SKM-1 (cell line): ENCODE measurements around the gene ERP44.
"Not testable (repeated sequence)": the region's sequence is repeated elsewhere in the genome, so short reads cannot be mapped to it uniquely, and the experiment has no call there.

Experiments
- DNase-seq: peaks from one replicate; lab custom pipeline; 2025; ENCODE audit not compliant: unreplicated experiment; lab: John Stamatoyannopoulos, UW

Gene ERP44

GRCh38 chr9:100101608-100102007 is 2.8 kb upstream of the ERP44 start:
- DNase-seq: no peak

- no peak for DNase-seq
Observed at GRCh38 chr9:100100146-100100667, 1.4 kb upstream of the ERP44 start.

GRCh38 chr9:100099722-100100042 is 882 bp upstream of the ERP44 start:
- DNase-seq: no peak

- DNase-seq: no peak
Observed at GRCh38 chr9:100098046-100098886, 534 bp downstream of the ERP44 start.

- DNase-seq: no peak
Observed at GRCh38 chr9:100096378-100096916, 2.4 kb downstream of the ERP44 start.

GRCh38 chr9:100094411-100094810 is 4.4 kb downstream of the ERP44 start:
- not testable (repeated sequence) for DNase-seq

GRCh38 chr9:100092066-100092465 is 6.7 kb downstream of the ERP44 start:
- no peak for DNase-seq

- no peak for DNase-seq
Observed at GRCh38 chr9:100091650-100092049, 7.2 kb downstream of the ERP44 start.

- DNase-seq: no peak
Observed at GRCh38 chr9:100090880-100091279, 7.9 kb downstream of the ERP44 start.

- no peak for DNase-seq
Observed at GRCh38 chr9:100088202-100088601, 10.6 kb downstream of the ERP44 start.

GRCh38 chr9:100087218-100087617 is 11.6 kb downstream of the ERP44 start:
- no peak for DNase-seq

GRCh38 chr9:100086097-100086635 is 12.6 kb downstream of the ERP44 start:
- DNase-seq: no peak

GRCh38 chr9:100084734-100085133 is 14.1 kb downstream of the ERP44 start:
- no peak for DNase-seq

GRCh38 chr9:100084128-100084453 is 14.7 kb downstream of the ERP44 start:
- no peak for DNase-seq

GRCh38 chr9:100083448-100084127 is 15.2 kb downstream of the ERP44 start:
- DNase-seq: no peak

- no peak for DNase-seq
Observed at GRCh38 chr9:100082782-100083181, 16.0 kb downstream of the ERP44 start.

- not testable (repeated sequence) for DNase-seq
Observed at GRCh38 chr9:100076256-100076655, 22.5 kb downstream of the ERP44 start.

GRCh38 chr9:100074989-100075388 is 23.8 kb downstream of the ERP44 start:
- no peak for DNase-seq

- DNase-seq: no peak
Observed at GRCh38 chr9:100074093-100074492, 24.7 kb downstream of the ERP44 start.

- DNase-seq: no peak
Observed at GRCh38 chr9:100072805-100073204, 26.0 kb downstream of the ERP44 start.

- no peak for DNase-seq
Observed at GRCh38 chr9:100071271-100071670, 27.5 kb downstream of the ERP44 start.
